HuH-7 (cell line): ENCODE data around the gene LMTK3.

Experiments
- DNase-seq: peaks from one replicate; pipeline ENCODE4 v3.0.0; 2011; ENCODE audit warnings: low spot score

LMTK3 gene

GRCh38 chr19:48469289-48469881 lies 42.2 kb downstream of the LMTK3 start, which contains the start of gene CYTH2:
Gene CYTH2 (plus strand): TSS chr19:48469369. CDS start chr19:48469508, 139 bp downstream.
- DNase-seq: peak; percentile 71

GRCh38 chr19:48468772-48469288 lies 42.8 kb downstream of the LMTK3 start:
- DNase-seq: peak; percentile 98

DNA sequence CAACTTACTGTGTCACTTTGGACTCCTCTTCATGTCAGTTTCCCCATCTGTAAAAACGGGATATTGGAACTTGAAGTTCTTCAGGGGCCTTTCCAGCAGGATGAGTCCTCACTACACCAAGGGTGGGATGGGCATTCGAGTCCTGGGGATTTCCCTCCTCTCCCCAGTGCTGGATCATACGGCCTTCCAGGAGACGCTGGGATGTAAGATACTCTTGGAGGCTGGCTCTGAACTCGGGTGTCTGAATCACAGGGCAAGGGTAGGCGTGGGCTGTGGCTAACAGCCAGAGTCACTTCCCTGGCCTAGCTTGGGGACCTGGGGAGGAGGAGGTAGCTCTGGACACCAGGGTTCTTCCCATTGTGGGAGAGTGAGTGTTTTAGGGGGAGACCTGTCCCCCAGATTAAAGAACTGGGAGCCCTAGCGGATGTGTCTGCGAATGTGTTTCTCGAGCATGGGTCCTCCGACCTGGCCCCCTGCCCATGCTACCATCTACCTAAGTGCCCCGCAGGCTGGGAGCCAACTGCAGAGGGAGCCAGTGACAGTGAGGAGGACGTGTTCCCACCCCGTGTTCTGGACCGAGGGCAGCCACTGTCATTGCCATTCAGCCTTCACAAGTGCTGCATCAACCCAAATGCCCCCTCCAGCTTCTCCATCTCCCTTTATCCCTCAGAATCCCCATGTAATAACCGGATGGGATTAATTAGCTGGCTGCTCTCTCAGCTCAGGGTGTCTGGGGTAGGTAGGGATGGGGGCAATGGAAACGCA lies 44.9 kb downstream of the LMTK3 start:
- no peak for DNase-seq

DNA sequence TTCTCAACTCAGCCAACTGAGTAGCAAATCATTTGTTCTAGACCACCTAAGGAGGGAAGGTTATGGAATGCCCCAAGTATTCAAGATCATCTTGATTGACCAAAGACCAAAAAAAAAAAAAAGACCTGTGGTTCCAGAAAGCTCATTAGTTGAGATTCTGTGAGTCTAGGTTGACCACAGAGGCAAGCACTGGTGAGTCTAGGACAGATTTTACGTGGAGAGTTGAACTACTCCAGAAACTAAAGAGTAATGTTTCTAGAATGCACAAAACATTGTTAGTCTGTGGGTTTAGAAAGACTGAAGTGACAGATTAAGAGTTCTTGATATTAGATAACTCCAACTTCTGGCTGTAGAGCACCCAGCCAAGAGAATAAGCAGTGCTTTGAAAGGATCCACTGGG lies 46.4 kb downstream of the LMTK3 start:
- no peak for DNase-seq

- no peak for DNase-seq
These were observed 49.5 kb downstream of the LMTK3 start for GRCh38 chr19:48461982-48462655.

GRCh38 chr19:48461651-48461981 lies 50.0 kb downstream of the LMTK3 start:
- no peak for DNase-seq

DNA sequence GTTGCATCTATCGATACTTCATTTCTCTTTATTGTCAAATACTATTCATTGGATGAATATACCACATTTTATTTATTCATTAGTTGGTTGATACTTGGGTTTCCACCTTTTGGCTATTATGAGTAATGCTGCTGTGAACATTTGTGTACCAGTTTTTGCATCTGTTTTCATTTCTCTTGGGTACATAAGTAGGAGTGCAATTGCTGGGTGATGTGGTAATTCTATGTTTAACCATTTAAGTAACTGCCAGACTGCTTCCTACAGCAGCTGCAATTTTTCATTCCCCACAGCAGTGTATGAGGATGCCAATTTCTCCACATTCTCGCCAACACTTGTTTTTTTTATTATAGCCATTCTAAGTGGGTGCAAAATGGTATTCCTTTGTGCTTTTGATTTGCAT lies 53.6 kb downstream of the LMTK3 start:
- DNase-seq: no peak

DNA sequence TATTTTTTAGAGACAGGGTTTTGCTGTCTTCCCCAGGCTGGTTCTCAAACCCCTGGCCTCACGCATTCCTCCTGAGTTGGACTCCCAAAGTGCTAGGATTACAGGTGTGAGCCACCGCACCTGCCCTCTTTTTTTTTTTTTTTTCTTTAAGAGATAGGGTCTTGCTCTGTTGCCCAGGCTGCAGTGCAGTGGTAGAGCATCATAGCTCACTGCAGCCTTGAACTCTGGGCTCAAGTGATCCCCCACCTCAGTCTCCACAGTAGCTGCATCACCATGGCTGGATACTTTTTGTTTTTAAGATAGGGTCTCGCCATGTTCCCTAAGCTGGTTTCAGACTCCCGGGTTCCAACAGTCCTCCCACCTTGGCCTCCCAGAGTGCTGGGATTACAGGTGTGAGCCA lies 54.8 kb downstream of the LMTK3 start:
- no peak for DNase-seq

- no peak for DNase-seq
These were observed 55.6 kb downstream of the LMTK3 start for GRCh38 chr19:48455908-48456562.

GRCh38 chr19:48455171-48455907 lies 56.3 kb downstream of the LMTK3 start, which contains the start of gene KCNJ14:
Gene KCNJ14 (plus strand): TSS chr19:48455574. CDS start chr19:48461725, 6,151 bp downstream.
- no peak for DNase-seq

DNA sequence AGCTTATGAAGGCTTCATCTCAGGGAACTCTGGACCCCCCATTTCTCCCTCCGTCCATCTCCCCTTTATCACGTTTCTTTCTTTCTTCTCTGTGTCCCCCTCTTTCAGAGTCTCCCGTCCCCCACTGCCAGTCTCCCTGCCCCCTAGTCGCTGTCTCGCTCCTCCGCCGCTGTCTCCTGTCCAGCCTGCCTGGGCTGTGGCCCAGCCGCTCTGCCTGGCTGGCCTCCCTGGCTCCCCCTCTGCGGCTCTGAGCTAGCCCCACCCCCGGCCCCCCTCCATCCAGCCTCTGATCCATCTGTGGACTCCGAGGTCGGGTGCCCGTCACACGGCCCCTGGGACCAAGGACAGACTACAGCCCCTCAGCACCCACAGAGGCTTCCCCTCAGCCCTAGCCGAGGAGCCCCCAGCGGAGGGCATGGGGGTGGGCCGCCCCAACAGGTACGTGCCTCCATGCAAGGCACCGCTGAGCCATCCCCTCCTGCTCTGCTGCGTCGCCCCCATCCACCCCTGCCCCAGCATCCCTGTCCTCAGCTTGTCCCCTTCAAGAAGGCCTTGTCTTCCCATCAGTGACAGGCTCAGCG lies 57.4 kb downstream of the LMTK3 start:
- DNase-seq: no peak

DNA sequence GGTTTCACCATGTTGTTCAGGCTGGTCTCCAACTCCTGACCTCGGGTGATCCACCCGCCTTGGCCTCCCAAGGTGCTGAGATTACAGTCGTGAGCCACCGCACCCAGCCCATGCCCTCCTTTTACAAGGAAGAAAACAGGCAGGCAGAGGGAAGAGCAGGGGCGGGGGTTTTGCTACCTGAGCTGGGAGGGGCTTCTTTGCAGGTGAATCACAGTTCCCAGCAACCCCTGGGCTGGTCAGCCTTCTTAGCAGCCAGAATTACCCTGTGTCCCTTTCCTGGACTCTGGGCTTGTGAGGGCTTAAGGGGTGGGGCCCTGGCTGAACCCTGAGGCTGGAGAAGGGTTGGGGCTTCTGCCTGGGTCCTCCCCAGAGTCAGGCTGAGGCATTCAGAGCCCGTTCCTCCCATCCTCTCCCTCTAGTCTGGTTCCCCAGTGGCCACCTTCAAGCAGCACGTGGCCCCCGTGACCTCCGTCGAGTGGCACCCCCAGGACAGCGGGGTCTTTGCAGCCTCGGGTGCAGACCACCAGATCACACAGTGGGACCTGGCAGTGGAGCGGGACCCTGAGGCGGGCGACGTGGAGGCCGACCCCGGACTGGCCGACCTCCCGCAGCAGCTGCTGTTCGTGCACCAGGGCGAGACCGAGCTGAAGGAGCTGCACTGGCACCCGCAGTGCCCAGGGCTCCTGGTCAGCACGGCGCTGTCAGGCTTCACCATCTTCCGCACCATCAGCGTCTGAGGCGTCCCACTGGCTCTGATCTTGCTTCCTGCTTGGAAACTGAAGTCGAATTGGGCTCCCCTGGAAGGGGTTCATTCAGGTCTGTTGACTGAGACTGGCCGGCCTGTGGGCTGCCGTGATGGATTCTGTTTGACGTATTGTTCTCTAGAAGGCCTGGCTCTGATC lies 59.1 kb downstream of the LMTK3 start:
- DNase-seq: no peak

DNA sequence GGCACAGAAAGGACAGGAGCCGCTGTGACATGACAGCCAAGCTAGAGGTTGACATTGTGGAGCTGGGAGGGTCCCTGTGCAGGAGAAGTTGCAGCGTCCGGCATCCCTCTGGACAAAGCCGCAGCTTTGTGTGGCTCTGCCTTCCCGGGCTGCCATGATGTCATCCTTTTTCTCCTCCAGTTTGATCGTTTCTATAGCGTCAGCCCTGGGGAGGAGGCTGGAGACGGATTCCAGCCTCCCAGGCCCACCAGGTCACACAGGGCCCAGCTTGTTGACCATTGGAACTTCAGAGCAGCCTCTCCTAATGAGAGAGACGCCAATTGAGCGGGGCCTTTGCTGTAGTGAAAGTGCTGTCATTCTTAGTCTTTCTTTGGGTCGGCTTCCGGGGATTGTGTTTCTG lies 60.0 kb downstream of the LMTK3 start:
- no peak for DNase-seq

GRCh38 chr19:48450863-48451262 lies 60.8 kb downstream of the LMTK3 start:
- DNase-seq: no peak

- no peak for DNase-seq
These were observed 61.2 kb downstream of the LMTK3 start for GRCh38 chr19:48450441-48450840.

GRCh38 chr19:48448563-48448962 lies 63.1 kb downstream of the LMTK3 start:
- no peak for DNase-seq

GRCh38 chr19:48446579-48446978 lies 65.1 kb downstream of the LMTK3 start:
- DNase-seq: no peak

- peak; percentile 99 for DNase-seq
These were observed 65.8 kb downstream of the LMTK3 start, which contains the start of gene GRWD1 for GRCh38 chr19:48445606-48446481. Gene GRWD1 (plus strand): TSS chr19:48445983. CDS start chr19:48446006, 23 bp downstream.

- DNase-seq: peak; percentile 93
These were observed 66.4 kb downstream of the LMTK3 start for GRCh38 chr19:48445256-48445605.

GRCh38 chr19:48444936-48445200 lies 66.8 kb downstream of the LMTK3 start:
- no peak for DNase-seq
